ENCODE results near the gene AMZ1.

Gene AMZ1

DNA sequence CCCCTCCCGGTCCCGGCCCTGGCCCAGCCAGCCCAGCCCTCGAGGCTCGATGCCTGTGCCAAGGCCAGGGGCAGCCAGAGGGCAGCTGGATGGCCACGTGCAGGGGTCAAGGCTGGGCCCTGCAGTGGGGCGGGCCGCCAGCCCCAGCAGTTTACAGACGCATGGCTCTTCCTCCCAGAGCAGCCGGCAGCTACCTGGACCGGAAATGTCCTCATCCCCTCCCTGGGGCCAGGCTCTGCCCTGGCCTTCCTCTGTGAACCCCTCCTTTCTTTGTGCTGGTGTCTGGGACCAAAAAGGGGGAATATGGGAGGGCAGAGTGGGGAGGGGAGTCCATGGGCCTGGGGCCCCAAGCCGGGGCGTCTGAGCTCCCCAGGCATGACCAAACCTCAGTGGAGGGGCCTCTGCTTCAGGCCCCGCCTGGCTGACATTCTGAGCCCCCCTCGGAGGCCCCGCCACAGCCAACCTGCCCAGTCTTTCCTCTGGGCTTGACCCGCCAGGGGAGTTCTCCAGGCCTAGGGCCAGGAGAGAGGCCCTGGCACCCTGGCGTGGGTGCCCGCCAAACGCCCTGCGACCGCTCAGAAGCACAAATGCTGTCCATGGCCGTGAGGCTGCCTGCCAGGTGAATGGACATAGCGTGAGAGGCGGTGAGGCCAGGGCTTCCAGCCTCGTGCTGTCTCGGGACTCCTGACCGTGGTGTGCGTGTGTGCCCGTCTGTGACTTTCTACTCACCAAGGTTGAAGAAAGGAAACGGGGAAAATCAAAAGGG, 24.7 kb upstream of the AMZ1 start:
- no peak overlapping the region for H3K4me3 ChIP-seq (ENCODE audit: low read depth, low read length)
- TF ChIP-seq CTCF (IDR thresholded peaks at IDR 0.05; ENCODE audit: borderline replicate concordance, insufficient read depth, low read depth, low read length) = no peak

DNA sequence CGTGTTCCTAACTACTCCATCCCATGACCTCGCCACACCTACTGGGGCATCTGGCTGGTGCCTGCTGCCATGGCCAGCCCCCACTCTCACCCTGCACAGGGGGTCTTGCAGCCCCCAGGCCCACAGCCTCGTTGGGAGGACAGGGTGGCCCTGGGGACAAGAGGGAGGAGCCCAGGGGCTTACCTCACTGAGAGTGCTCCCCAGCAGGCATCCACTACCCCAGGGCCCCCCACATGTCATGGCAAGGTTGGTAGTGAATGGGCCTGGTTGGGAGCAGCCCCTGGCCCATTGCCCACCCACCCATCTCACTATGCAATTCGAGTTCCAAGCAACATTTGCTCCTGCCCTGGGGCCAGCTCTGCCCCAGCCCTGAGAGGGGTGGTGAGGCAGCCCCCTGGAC, 24.0 kb upstream of the AMZ1 start:
- no peak for TF ChIP-seq CTCF (IDR thresholded peaks at IDR 0.05; ENCODE audit: borderline replicate concordance, insufficient read depth, low read depth, low read length)
- no peak overlapping the region for H3K4me3 ChIP-seq (ENCODE audit: low read depth, low read length)

GRCh38 chr7:2665359-2665791, 22.6 kb upstream of the AMZ1 start:
- no peak overlapping the region for H3K4me3 ChIP-seq (ENCODE audit: low read depth, low read length)
- no peak for TF ChIP-seq CTCF (IDR thresholded peaks at IDR 0.05; ENCODE audit: borderline replicate concordance, insufficient read depth, low read depth, low read length)

- TF ChIP-seq CTCF (IDR thresholded peaks at IDR 0.05; ENCODE audit: borderline replicate concordance, insufficient read depth, low read depth, low read length) = no peak
Observed at GRCh38 chr7:2666155-2666554, 21.8 kb upstream of the AMZ1 start.

DNA sequence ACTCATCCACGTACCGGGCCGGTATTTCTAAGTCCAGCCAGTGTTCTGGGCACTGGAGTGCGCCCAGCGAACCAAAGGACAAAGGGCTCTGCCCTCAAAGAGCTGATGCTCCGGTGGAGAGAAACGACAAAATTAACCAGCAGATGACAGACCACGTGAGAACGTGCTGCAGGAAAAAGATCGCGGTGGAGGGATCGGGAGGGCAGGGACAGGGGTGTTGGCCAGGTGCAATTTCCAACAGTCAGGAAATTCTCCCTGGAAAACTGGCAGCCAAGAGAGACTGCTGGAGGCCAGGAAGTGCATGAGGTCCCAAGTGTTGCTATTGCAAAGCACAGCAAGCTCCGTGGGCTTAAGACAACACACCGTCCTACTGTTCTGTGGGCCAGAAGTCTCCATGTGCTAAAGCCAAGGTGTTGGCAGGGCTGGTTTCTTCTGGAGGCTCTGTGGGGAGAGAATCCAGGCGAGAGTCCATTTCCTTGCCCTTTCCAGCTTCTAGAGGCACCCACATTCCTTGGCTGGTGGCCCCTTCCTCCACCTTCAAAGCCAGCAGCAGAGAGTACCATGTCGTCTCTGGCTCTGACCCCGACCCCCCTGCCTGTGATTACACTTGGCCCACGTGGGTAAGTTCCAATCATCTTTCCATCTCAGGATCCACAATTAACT, 21.3 kb upstream of the AMZ1 start:
- no peak for TF ChIP-seq CTCF (IDR thresholded peaks at IDR 0.05; ENCODE audit: borderline replicate concordance, insufficient read depth, low read depth, low read length)
- no peak overlapping the region for H3K4me3 ChIP-seq (ENCODE audit: low read depth, low read length)

More at GRCh38 chr7:2666155-2666554, 21.8 kb upstream of the AMZ1 start:
- no peak overlapping the region for H3K4me3 ChIP-seq (ENCODE audit: low read depth, low read length)

GRCh38 chr7:2667843-2668242, 20.2 kb upstream of the AMZ1 start:
- H3K4me3 ChIP-seq (ENCODE audit: low read depth, low read length) = no peak overlapping the region
- no peak for TF ChIP-seq CTCF (IDR thresholded peaks at IDR 0.05; ENCODE audit: borderline replicate concordance, insufficient read depth, low read depth, low read length)

DNA sequence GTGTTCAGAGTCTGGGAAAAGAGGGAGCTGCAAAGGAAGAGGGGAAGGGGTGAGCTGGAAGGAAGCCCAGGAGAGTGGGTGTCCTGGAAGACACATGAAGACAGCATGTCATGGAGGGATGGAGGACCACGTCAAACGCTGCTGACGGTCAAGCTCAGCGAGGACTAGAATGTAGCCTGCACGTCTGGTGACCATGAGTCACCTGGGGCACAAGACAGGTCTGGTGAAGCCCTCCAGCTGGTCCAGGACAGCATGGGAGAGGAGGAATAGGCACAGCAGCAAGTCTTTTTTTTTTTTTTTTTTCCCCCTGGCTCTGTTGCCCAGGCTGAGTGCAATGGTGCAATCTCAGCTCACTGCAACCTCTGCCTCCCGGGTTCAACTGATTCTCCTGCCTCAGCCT, 19.6 kb upstream of the AMZ1 start:
- TF ChIP-seq CTCF (IDR thresholded peaks at IDR 0.05; ENCODE audit: borderline replicate concordance, insufficient read depth, low read depth, low read length) = no peak

More for the DNA sequence above, 19.6 kb upstream of the AMZ1 start:
- H3K4me3 ChIP-seq (ENCODE audit: low read depth, low read length) = no peak overlapping the region

Measured in GM12875 (cell line).